ENCODE data around the gene CARD10. TPM values are rescaled to one million over a fixed set of nuclear protein-coding genes. Genes with fewer than 3 reads are reported as not detected.

Gene CARD10
- total and polyA plus RNA-seq, 2 of the 13 experiments (the other 11 are each of a cell fraction or from before 2014, with no cell fraction given): 35.2 to 55.8 TPM

DNA sequence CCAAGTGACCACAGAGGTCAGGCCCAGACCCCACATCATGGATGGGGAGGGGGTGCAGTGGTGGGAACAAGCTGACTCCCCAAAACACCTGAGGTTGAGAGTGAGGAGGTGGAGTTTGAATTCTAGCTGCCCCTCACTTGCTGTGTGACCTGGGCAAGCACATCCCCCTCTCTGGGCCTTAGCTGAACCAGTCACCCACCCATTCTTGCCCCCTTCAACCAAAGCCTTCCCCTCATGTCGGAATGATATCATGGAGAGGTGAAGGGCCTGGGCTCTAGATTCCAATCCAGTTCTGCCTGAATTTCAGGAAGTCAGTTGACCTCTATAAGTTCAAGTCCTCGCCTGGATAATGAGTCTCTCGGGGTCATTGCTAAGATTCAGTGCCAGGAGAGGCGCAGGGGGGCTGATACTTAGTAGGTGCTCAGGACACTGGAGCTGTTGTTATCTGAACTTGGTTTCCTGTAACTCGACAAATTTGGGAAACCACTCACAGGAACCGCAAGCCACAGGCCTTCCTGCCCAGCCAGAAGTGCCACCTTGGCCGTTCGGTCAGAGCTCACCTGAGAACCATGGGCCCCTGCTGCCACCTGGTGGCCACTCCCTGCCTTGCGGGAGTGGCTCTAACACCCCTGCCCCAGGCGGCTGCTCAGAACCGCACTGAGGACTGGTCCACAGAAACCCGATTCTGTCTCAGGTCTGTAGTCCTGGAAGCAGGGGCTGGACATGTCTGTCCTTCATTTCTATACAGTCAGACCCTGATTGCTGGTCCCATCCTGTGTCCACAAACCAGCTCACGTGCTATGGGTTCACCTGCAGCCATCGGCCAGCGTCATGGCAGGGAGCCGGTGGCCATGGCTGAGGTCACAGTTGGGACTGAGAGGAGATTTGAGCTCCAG is 47.9 kb upstream of the CARD10 start (continued):
- TF ChIP-seq, protein P1, sequence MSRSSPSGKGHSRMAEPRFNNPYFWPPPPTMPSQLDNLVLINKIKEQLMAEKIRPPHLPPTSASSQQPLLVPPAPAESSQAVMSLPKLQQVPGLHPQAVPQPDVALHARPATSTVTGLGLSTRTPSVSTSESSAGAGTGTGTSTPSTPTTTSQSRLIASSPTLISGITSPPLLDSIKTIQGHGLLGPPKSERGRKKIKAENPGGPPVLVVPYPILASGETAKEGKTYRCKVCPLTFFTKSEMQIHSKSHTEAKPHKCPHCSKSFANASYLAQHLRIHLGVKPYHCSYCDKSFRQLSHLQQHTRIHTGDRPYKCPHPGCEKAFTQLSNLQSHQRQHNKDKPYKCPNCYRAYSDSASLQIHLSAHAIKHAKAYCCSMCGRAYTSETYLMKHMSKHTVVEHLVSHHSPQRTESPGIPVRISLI (CRISPR knock-in tag; IDR thresholded peaks at IDR 0.05; ENCODE audit: borderline replicate concordance): no peak
- TF ChIP-seq ZNF292 (CRISPR knock-in tag; IDR thresholded peaks at IDR 0.05; ENCODE audit: borderline replicate concordance, low read depth): no peak
- no peak for TF ChIP-seq ELF4 (CRISPR knock-in tag; IDR thresholded peaks at IDR 0.05; ENCODE audit: borderline replicate concordance)
- no peak for TF ChIP-seq ARNTL (CRISPR knock-in tag; IDR thresholded peaks at IDR 0.05)
- no peak; the same call in 1 of the 2 replicates for TF ChIP-seq KMT2A (CRISPR knock-in tag; IDR thresholded peaks at IDR 0.05)
- no peak for TF ChIP-seq ZNF382 (CRISPR knock-in tag; IDR thresholded peaks at IDR 0.05; ENCODE audit: borderline replicate concordance)
- TF ChIP-seq TMF1 (CRISPR knock-in tag; IDR thresholded peaks at IDR 0.05; ENCODE audit: low read depth): no peak
- TF ChIP-seq ZNF773 (CRISPR knock-in tag; IDR thresholded peaks at IDR 0.05; ENCODE audit: borderline replicate concordance): no peak
- TF ChIP-seq PAX8 (CRISPR knock-in tag; IDR thresholded peaks at IDR 0.05; ENCODE audit: borderline replicate concordance): no peak
- TF ChIP-seq FOSL2 (CRISPR knock-in tag; IDR thresholded peaks at IDR 0.05): no peak; the same call in 1 of the 2 replicates
- TF ChIP-seq ZFP90 (CRISPR knock-in tag; IDR thresholded peaks at IDR 0.05; ENCODE audit: borderline replicate concordance): no peak
- TF ChIP-seq ZXDC (CRISPR knock-in tag; IDR thresholded peaks at IDR 0.05): no peak
- TF ChIP-seq, protein P2, sequence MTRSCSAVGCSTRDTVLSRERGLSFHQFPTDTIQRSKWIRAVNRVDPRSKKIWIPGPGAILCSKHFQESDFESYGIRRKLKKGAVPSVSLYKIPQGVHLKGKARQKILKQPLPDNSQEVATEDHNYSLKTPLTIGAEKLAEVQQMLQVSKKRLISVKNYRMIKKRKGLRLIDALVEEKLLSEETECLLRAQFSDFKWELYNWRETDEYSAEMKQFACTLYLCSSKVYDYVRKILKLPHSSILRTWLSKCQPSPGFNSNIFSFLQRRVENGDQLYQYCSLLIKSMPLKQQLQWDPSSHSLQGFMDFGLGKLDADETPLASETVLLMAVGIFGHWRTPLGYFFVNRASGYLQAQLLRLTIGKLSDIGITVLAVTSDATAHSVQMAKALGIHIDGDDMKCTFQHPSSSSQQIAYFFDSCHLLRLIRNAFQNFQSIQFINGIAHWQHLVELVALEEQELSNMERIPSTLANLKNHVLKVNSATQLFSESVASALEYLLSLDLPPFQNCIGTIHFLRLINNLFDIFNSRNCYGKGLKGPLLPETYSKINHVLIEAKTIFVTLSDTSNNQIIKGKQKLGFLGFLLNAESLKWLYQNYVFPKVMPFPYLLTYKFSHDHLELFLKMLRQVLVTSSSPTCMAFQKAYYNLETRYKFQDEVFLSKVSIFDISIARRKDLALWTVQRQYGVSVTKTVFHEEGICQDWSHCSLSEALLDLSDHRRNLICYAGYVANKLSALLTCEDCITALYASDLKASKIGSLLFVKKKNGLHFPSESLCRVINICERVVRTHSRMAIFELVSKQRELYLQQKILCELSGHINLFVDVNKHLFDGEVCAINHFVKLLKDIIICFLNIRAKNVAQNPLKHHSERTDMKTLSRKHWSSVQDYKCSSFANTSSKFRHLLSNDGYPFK (CRISPR knock-in tag; IDR thresholded peaks at IDR 0.05; ENCODE audit: borderline replicate concordance): no peak
- TF ChIP-seq, protein P3, sequence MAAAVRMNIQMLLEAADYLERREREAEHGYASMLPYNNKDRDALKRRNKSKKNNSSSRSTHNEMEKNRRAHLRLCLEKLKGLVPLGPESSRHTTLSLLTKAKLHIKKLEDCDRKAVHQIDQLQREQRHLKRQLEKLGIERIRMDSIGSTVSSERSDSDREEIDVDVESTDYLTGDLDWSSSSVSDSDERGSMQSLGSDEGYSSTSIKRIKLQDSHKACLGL (CRISPR knock-in tag; IDR thresholded peaks at IDR 0.05): no peak
- TF ChIP-seq, protein P4, sequence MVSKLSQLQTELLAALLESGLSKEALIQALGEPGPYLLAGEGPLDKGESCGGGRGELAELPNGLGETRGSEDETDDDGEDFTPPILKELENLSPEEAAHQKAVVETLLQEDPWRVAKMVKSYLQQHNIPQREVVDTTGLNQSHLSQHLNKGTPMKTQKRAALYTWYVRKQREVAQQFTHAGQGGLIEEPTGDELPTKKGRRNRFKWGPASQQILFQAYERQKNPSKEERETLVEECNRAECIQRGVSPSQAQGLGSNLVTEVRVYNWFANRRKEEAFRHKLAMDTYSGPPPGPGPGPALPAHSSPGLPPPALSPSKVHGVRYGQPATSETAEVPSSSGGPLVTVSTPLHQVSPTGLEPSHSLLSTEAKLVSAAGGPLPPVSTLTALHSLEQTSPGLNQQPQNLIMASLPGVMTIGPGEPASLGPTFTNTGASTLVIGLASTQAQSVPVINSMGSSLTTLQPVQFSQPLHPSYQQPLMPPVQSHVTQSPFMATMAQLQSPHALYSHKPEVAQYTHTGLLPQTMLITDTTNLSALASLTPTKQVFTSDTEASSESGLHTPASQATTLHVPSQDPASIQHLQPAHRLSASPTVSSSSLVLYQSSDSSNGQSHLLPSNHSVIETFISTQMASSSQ (IDR thresholded peaks at IDR 0.05; ENCODE audit: low read depth): no peak
- TF ChIP-seq, protein P4 (CRISPR knock-in tag; IDR thresholded peaks at IDR 0.05; ENCODE audit: borderline replicate concordance): peak; percentile 19; the same call in 1 of the 2 replicates

All from HepG2 (cell line).